Left ventricle myocardium inferior (tissue), 1 donor: ENCODE results near the gene DGCR2. TPM values are rescaled to one million over a fixed set of nuclear protein-coding genes. Genes with fewer than 3 reads are reported as not detected.

Experiments
- DNase-seq: peaks from one replicate; pipeline ENCODE4 v3.0.0-alpha.2; 2020
- H3K27ac ChIP-seq: fragments of 200-600 bp; replicated peaks from 2 replicates; pipeline ENCODE4 v1.8.0; 2021
- H3K27me3 ChIP-seq: fragments of 200-600 bp; 2 replicates; pipeline ENCODE4 v1.8.0; 2021; ENCODE audit warnings: low read depth
- H3K36me3 ChIP-seq: fragments of 200-600 bp; 2 replicates; pipeline ENCODE4 v1.8.0; 2021
- H3K4me1 ChIP-seq: fragments of 200-600 bp; 2 replicates; pipeline ENCODE4 v1.8.0; 2021
- H3K4me3 ChIP-seq: fragments of 200-600 bp; 2 replicates; pipeline ENCODE4 v1.8.0; 2021; ENCODE audit warnings: mild to moderate bottlenecking, moderate library complexity
- H3K9me3 ChIP-seq: fragments of 200-600 bp; replicated peaks from 2 replicates; pipeline ENCODE4 v1.8.0; 2021
- intact Hi-C: fragments of 100-400 bp; cut with micrococcal nuclease; formaldehyde crosslinking; loops from one replicate; pipeline ENCODE4 v1.11.0; 2022
- total RNA-seq: library from RNA; stranded (reverse); fragmentation: NEBNext Ultra II Directional; extraction: Animal tissue kit (Norgen Biotek cat#: 25700); gene quantifications from one replicate; pipeline ENCODE4 v1.2.1, GENCODE V29; 2021
- TF ChIP-seq, protein P1 (sequence below): fragments of 200-600 bp; IDR thresholded peaks from 2 replicates; pipeline ENCODE4 v1.8.0; 2021; ENCODE audit warnings: antibody characterized with exemption, mild to moderate bottlenecking, borderline replicate concordance
- donor health status: DM: no; HTN: yes; CAD: no; lungs with severe emphysema.

Gene DGCR2
- total RNA-seq, 1 donor from 2014 or later, result 33.0 TPM

DNA sequence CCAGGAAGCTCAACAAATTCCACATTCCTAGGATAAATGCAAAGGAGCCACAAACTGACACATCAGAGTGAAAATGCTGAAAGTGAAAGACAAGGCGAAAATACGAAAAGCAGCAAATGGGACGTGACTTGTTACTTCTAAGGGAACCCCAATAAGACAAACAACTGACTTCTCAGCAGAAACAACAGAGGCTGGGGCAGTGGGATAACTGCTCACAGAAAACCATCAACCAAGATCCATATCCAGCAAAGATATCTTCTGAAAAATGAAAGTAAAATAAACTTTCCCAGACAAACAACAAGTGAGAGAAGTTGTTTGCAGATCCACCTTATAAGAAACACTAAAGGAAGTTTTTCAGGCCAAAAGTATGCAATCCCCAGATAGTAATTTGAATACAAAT, 72.1 kb downstream of the DGCR2 start:
- Histone ChIP-seq H3K4me1 (peaks cover 10% of the 10 kb centered on the region), H3K36me3 (peaks cover 79% of the 10 kb centered on the region), H3K9me3 (no peaks in the 10 kb centered on the region), H3K4me3 (no peak overlapping the region), H3K27me3 (no peaks in the 10 kb centered on the region), H3K27ac (no peak overlapping the region)
- DNase-seq, result no peak
- intact Hi-C loops, result no loop called here
- TF ChIP-seq, protein P1, sequence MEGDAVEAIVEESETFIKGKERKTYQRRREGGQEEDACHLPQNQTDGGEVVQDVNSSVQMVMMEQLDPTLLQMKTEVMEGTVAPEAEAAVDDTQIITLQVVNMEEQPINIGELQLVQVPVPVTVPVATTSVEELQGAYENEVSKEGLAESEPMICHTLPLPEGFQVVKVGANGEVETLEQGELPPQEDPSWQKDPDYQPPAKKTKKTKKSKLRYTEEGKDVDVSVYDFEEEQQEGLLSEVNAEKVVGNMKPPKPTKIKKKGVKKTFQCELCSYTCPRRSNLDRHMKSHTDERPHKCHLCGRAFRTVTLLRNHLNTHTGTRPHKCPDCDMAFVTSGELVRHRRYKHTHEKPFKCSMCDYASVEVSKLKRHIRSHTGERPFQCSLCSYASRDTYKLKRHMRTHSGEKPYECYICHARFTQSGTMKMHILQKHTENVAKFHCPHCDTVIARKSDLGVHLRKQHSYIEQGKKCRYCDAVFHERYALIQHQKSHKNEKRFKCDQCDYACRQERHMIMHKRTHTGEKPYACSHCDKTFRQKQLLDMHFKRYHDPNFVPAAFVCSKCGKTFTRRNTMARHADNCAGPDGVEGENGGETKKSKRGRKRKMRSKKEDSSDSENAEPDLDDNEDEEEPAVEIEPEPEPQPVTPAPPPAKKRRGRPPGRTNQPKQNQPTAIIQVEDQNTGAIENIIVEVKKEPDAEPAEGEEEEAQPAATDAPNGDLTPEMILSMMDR, result no peak

DNA sequence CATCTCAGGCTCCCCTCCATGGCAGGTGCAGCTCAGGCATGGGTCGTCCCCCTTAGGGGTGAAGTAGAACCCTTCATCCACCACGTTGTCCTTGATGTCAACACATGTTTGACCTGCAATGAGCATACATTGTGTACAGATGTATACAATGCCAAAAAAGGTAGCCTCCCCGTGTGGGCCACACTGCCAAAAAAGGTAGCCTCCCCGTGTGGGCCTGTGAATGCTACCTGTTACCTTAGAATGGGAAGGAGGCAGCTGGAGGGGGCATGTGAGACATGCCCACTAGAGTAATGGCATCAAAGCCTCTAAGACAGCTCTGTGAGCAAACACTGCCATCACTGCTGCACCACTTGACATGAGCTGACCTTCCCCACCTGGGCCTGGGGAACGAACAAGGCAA, 73.7 kb downstream of the DGCR2 start:
- Histone ChIP-seq H3K36me3 (peaks cover 84% of the 10 kb centered on the region), H3K4me3 (no peak overlapping the region), H3K4me1 (peaks cover 16% of the 10 kb centered on the region), H3K27ac (no peak overlapping the region), H3K27me3 (no peaks in the 10 kb centered on the region), H3K9me3 (no peaks in the 10 kb centered on the region)
- intact Hi-C loops, result no loop called here
- DNase-seq, result no peak
- TF ChIP-seq, protein P1, result no peak

DNA sequence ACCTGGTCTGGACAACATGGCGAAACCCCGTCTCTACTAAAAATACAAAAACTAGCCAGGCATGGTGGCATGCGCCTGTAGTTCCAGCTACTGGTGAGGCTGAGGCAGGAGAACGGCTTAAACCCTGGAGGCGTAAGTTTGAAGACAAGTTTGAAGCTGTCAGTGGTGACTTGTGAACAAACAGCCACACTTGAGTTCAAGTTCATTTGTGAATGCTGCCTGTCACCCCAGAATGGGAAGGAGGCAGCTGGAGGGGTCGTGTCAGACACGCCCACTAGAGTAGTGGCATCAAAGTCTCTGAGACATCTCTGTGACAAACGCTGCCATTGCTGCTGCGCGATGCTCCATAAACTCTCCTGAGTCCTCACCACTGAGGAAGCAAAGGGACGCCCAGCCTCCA, 74.2 kb downstream of the DGCR2 start:
- H3K4me3 ChIP-seq, result no peak overlapping the region
- peaks cover 11% of the 10 kb centered on the region for H3K4me1 ChIP-seq
- peaks cover 88% of the 10 kb centered on the region for H3K36me3 ChIP-seq
- H3K9me3 ChIP-seq, result no peaks in the 10 kb centered on the region
- intact Hi-C loops, result no loop called here
- H3K27ac ChIP-seq, result no peak overlapping the region
- TF ChIP-seq, protein P1, result no peak
- no peaks in the 10 kb centered on the region for H3K27me3 ChIP-seq
- no peak for DNase-seq

DNA sequence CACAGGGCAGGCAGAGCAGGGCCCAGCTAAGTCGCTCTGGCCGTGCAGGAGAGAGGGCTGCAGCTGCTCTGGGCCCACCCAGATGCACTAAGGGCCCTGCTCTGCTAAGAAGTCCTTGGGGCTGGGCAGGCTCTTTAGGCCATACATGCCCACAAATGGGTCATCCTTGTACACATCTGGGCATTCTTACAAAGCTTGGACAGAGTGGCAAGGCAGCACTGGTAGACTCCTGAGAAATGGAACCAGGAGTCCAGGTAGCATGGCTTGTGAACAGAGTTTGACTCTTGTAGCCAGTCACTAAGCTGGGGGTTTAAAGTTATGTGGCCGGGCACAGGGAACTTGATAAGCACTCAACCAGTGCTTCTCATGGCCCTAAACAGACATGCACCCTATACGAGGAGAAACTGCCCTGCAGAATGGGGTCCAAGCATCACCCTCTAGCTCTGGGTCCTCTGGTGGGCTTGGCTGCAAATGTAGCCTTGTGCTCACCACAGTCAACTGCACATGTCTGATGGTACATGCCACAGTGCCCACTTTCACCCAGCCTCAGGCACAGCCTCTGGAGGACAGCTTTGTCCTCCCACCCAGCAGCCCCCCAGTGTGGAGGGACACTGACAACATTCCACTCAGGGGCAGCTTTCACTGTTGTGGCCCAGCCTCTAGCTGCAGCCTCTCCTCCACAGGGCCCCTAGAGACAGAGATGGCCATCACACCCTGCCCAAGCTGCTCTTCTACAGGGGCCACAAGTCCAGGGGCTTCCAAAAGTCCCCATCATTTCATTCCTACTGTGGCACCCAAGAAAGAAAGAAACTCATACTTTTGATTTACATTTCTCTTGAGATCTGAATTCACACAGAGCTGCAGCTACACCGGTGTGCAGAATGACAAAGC, 75.2 kb downstream of the DGCR2 start:
- H3K4me1 ChIP-seq, result peaks cover 6% of the 10 kb centered on the region
- H3K27ac ChIP-seq, result no peak overlapping the region
- DNase-seq, result no peak
- peaks cover 88% of the 10 kb centered on the region for H3K36me3 ChIP-seq
- no peaks in the 10 kb centered on the region for H3K27me3 ChIP-seq
- no peak overlapping the region for H3K4me3 ChIP-seq
- H3K9me3 ChIP-seq, result no peaks in the 10 kb centered on the region
- TF ChIP-seq, protein P1, result no peak
- intact Hi-C loops, result no loop called here

DNA sequence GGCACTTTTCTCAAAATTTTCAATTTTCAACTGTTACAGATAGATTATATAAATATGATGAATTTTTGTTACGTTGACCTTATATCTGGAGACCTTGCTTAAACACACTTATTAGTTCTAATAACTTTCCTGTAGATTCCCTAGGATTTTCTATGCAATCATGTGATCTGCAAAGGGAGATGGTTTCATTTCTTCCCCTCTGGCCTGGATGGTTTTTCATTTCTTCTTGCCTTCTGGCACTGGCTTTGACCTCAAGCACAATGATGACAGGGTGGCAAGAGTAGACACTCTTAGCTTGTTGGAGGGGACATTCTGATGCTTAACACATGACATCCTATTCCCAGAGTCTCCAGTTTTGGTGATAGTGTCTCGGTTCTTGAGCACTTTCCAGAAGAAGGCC, 75.9 kb downstream of the DGCR2 start:
- DNase-seq, result no peak
- intact Hi-C loops, result no loop called here
- peaks cover 88% of the 10 kb centered on the region for H3K36me3 ChIP-seq
- H3K27ac ChIP-seq, result no peak overlapping the region
- H3K27me3 ChIP-seq, result no peaks in the 10 kb centered on the region
- no peaks in the 10 kb centered on the region for H3K9me3 ChIP-seq
- H3K4me3 ChIP-seq, result no peak overlapping the region
- H3K4me1 ChIP-seq, result peaks cover 6% of the 10 kb centered on the region
- TF ChIP-seq, protein P1, result no peak
